Measurements from ENCODE around the gene UBQLN2.
"Not testable (repeated sequence)": the region's sequence is repeated elsewhere in the genome, so short reads cannot be mapped to it uniquely, and the experiment has no call there.

The UBQLN2 gene

DNA sequence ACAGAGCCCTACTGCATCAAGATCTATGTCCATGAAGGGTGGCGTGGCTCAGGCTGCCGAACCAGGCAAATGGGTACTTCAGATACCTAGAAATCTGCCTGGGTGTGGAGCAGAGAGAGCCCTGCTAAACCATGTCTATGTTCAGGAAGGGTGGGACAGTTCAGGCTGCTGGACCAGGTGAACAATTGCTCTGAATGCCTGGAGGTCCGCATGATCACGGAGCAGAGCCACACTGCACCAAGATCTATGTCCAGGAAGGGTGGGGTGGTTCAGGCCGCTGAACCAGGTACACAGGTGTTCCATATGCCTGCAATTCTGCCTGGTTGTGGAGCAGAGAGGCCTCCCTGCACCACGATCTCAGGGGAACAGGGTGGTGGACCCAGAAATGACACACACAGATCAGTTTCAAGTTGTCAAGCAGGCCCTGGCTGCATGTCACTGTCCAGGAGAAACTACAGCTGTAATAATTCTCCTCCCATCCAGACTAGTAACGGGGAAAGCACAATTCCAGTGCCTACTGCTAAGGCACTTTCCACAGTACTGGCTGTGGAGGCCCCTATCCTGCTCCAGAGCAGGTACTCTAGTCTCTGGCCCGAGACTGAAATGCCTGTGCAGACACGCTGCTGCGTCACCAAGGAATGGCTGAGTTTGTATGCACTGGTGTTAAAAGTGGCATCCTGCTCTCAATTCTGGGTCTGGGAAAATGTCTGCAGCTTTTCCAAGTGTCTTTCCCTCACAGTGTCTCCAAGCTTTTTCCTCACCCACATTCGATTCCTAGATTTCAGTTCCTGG, 25.2 kb downstream of the UBQLN2 start:
- H3K27ac Mint-ChIP-seq = no peak overlapping the region
- H3K36me3 Mint-ChIP-seq (ENCODE audit: low read depth) = peaks cover 31% of the 10 kb centered on the region
- H3K4me3 Mint-ChIP-seq = no peak overlapping the region
- H3K27me3 Mint-ChIP-seq = no peaks in the 10 kb centered on the region
- no peaks in the 10 kb centered on the region for H3K9me3 Mint-ChIP-seq
- H3K4me1 Mint-ChIP-seq (ENCODE audit: low read depth) = peaks cover 5% of the 10 kb centered on the region

DNA sequence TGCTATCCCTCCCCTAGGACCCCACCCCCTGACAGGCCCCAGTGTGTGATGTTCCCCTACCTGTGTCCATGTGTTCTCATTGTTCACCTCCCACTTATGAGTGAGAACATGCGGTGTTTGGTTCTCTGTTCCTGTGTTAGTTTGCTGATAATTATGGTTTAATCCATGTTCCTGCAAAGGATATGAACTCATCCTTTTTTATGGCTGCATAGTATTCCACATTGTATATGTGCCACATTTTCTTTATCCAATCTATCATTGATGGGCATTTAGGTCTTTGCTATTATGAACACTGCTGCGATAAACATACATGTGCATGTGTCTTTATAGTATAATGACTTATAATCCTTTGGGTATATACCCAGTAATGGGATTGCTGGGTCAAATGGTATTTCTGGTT, 28.4 kb downstream of the UBQLN2 start:
- H3K9me3 Mint-ChIP-seq; H3K27ac Mint-ChIP-seq; H3K4me1 Mint-ChIP-seq (ENCODE audit: low read depth); H3K27me3 Mint-ChIP-seq; H3K4me3 Mint-ChIP-seq: not testable (repeated sequence)
- H3K36me3 Mint-ChIP-seq (ENCODE audit: low read depth) = peaks cover 55% of the 10 kb centered on the region

DNA sequence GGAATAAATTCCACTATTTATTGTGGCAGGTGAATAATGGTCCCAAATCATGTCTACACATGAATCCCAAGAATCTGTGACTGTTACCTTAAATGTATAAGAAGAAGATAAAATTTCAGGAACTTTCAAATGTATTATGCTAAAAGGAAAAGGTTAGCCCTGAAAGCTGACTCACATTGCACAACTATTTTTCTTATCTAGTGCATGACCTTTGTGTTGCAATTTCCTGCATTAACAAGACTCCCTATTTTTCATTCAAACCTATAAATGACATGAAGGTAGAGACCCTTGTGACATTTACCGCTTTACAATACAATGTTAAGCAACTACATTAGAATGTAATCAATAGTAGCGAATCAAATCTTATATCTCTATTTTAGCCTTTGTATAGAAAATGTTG, 36.7 kb downstream of the UBQLN2 start:
- H3K36me3 Mint-ChIP-seq (ENCODE audit: low read depth) = peaks cover 31% of the 10 kb centered on the region
- no peak overlapping the region for H3K27ac Mint-ChIP-seq
- no peaks in the 10 kb centered on the region for H3K27me3 Mint-ChIP-seq
- peaks cover 7% of the 10 kb centered on the region for H3K9me3 Mint-ChIP-seq
- no peak overlapping the region for H3K4me3 Mint-ChIP-seq
- H3K4me1 Mint-ChIP-seq (ENCODE audit: low read depth) = peaks cover 5% of the 10 kb centered on the region

DNA sequence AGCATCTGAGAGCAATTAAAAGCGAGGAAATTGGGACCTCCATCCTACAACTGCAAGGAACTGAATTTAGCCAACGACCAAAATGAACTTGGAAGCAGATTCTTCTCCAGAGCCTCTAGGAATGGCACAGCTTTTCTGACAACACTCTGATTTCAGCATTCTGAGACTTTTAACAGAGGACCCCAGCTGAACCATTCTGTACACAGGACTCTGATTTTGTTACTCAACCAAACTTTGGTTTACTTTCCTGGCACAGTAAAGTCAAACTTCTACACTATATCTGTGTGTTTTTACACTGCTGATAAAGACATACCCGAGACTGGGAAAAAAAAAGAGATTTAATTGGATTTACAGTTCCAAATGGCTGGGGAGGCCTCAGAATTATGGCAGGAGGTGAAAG, 37.6 kb downstream of the UBQLN2 start:
- Mint-ChIP-seq H3K4me1 (ENCODE audit: low read depth) (no peaks in the 10 kb centered on the region), H3K36me3 (ENCODE audit: low read depth) (peaks cover 22% of the 10 kb centered on the region), H3K27ac (no peak overlapping the region), H3K27me3 (no peaks in the 10 kb centered on the region), H3K4me3 (no peak overlapping the region), H3K9me3 (peaks cover 11% of the 10 kb centered on the region)

DNA sequence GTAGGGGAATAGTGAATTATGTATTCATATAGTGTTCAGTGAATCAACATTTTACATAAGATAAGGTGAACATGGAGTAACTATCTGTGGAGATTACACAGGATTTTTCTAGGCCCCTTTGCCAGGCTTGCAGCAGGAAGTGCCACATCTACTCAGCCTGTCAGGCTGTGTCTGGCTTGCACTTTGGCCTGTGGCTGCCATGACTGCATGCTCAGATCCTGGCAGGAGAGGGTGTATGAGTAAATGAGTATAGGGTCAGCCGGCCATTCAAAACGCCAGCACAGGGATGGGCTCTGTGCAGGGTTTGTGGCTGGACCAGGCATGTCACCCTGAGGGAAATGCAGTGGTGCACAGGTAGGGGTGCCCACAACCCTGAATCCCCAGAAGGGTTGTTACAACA, 51.9 kb downstream of the UBQLN2 start:
- Mint-ChIP-seq H3K27ac (no peak overlapping the region), H3K27me3 (no peaks in the 10 kb centered on the region)

More for the DNA sequence above, 51.9 kb downstream of the UBQLN2 start:
- H3K9me3 Mint-ChIP-seq = no peaks in the 10 kb centered on the region
- H3K36me3 Mint-ChIP-seq (ENCODE audit: low read depth) = no peaks in the 10 kb centered on the region
- H3K4me3 Mint-ChIP-seq = no peak overlapping the region
- no peaks in the 10 kb centered on the region for H3K4me1 Mint-ChIP-seq (ENCODE audit: low read depth)
